Liver (tissue), 9 donors: Measurements from ENCODE around the gene CHI3L2. TPM values are rescaled to one million over a fixed set of nuclear protein-coding genes. Genes with fewer than 3 reads are reported as not detected.

Experiments
- DNase-seq: peaks from one replicate; pipeline ENCODE4 v3.0.0-alpha.2; 2017; ENCODE audit warnings: low spot score
- H3K27ac ChIP-seq, 2 donors: one replicate each; pipeline ENCODE4 v1.7.0; 2013; ENCODE audit warnings: inconsistent platforms in 2 of 2, low read length in 2 of 2, control low read depth in 1 of 2, low read depth in 1 of 2, mild to moderate bottlenecking in 1 of 2
- H3K27me3 ChIP-seq, 4 donors: one replicate each; pipeline versions ENCODE4 v1.6.1 to v1.7.0; 2013; ENCODE audit warnings: low read length in 3 of 4, inconsistent platforms in 1 of 4, mild to moderate bottlenecking in 1 of 4, moderate library complexity in 1 of 4; ENCODE audit not compliant: control insufficient read depth in 4 of 4, insufficient read depth in 4 of 4
- H3K36me3 ChIP-seq, 4 donors: one replicate each; pipeline versions ENCODE4 v1.6.1 to v1.7.0; 2013; ENCODE audit warnings: low read length in 3 of 4, mild to moderate bottlenecking in 3 of 4, low read depth in 1 of 4, moderate library complexity in 1 of 4; ENCODE audit not compliant: control insufficient read depth in 4 of 4, insufficient read depth in 3 of 4
- H3K4me1 ChIP-seq, 4 donors: one replicate each; pipeline versions ENCODE4 v1.6.1 to v1.7.0; 2013; ENCODE audit warnings: low read length in 3 of 4, mild to moderate bottlenecking in 3 of 4, moderate library complexity in 1 of 4; ENCODE audit not compliant: control insufficient read depth in 4 of 4, insufficient read depth in 4 of 4
- H3K4me3 ChIP-seq, 3 donors: one replicate each; pipeline versions ENCODE4 v1.6.1 to v1.7.0; 2013; ENCODE audit warnings: low read length in 3 of 3, control low read depth in 1 of 3, low read depth in 1 of 3, mild to moderate bottlenecking in 1 of 3
- H3K9ac ChIP-seq, 2 donors: one replicate each; pipeline ENCODE4 v1.7.0; 2013; ENCODE audit warnings: low read length in 2 of 2, mild to moderate bottlenecking in 2 of 2, moderate library complexity in 2 of 2, control low read depth in 1 of 2, low read depth in 1 of 2
- H3K9me3 ChIP-seq, 4 donors: one replicate each; pipeline versions ENCODE4 v1.6.1 to v1.7.0; 2013; ENCODE audit warnings: low read length in 3 of 4; ENCODE audit not compliant: control insufficient read depth in 4 of 4
- ATF3 ChIP-seq: IDR thresholded peaks from 2 replicates; pipeline ENCODE4 v1.6.1; 2016; ENCODE audit warnings: antibody characterized with exemption
- CTCF ChIP-seq: fragments of 150-350 bp; IDR thresholded peaks from 2 replicates; pipeline ENCODE4 v1.5.1; 2017; ENCODE audit warnings: improper control_type of control experiment, low read depth, low read length; ENCODE audit not compliant: missing input control
- FOXA1 ChIP-seq: IDR thresholded peaks from 2 replicates; pipeline ENCODE4 v1.6.1; 2016; ENCODE audit warnings: antibody characterized with exemption
- FOXA2 ChIP-seq: IDR thresholded peaks from 2 replicates; pipeline ENCODE4 v1.6.1; 2016; ENCODE audit warnings: antibody characterized with exemption
- GABPA ChIP-seq, 2 donors: IDR thresholded peaks in 1 of 2; conservative IDR thresholded peaks in 1 of 2; 2 replicates each; pipeline ENCODE4 v1.6.1; 2016; ENCODE audit warnings: antibody characterized with exemption in 2 of 2, mild to moderate bottlenecking in 1 of 2, moderate library complexity in 1 of 2
- HNF4A ChIP-seq, 2 donors: conservative IDR thresholded peaks; 2 replicates each; pipeline ENCODE4 v1.6.1; 2016; ENCODE audit warnings: antibody characterized with exemption in 2 of 2, mild to moderate bottlenecking in 2 of 2
- HNF4G ChIP-seq: IDR thresholded peaks from 2 replicates; pipeline ENCODE4 v1.6.1; 2016; ENCODE audit warnings: antibody characterized with exemption
- JUND ChIP-seq, 2 donors: IDR thresholded peaks; 2 replicates each; pipeline ENCODE4 v1.6.1; 2016; ENCODE audit warnings: antibody characterized with exemption in 2 of 2
- MAX ChIP-seq: IDR thresholded peaks from 2 replicates; pipeline ENCODE4 v1.6.1; 2016; ENCODE audit warnings: antibody characterized with exemption
- NR2F2 ChIP-seq: IDR thresholded peaks from 2 replicates; pipeline ENCODE4 v1.6.1; 2016; ENCODE audit warnings: antibody characterized with exemption
- RAD21 ChIP-seq, 2 donors: IDR thresholded peaks; 2 replicates each; pipeline ENCODE4 v1.6.1; 2016; ENCODE audit warnings: antibody characterized with exemption in 2 of 2, mild to moderate bottlenecking in 2 of 2
- REST ChIP-seq: IDR thresholded peaks from 2 replicates; pipeline ENCODE4 v1.6.1; 2016; ENCODE audit warnings: antibody characterized with exemption, mild to moderate bottlenecking
- RXRA ChIP-seq, 2 donors: IDR thresholded peaks; 2 replicates each; pipeline ENCODE4 v1.6.1; 2017 to 2018; ENCODE audit warnings: antibody characterized with exemption in 2 of 2, mild to moderate bottlenecking in 1 of 2
- SP1 ChIP-seq: IDR thresholded peaks from 2 replicates; pipeline ENCODE4 v1.6.1; 2018; ENCODE audit warnings: antibody characterized with exemption, mild to moderate bottlenecking
- TAF1 ChIP-seq: conservative IDR thresholded peaks from 2 replicates; pipeline ENCODE4 v1.6.1; 2016; ENCODE audit warnings: antibody characterized with exemption, mild to moderate bottlenecking
- YY1 ChIP-seq: IDR thresholded peaks from 2 replicates; pipeline ENCODE4 v1.6.1; 2016; ENCODE audit warnings: antibody characterized with exemption, mild to moderate bottlenecking
- ZBTB33 ChIP-seq: IDR thresholded peaks from 2 replicates; pipeline ENCODE4 v1.6.1; 2016; ENCODE audit warnings: antibody characterized with exemption
- WGBS: extraction: QIAGEN DNeasy Blood & Tissue Kit; methylation state at CpG from one replicate; pipeline ENCODE4 v1.1.7; 2013; 5-methylcytosine and 5-hydroxymethylcytosine counted together
- polyA plus RNA-seq, 2 donors: library from polyadenylated mRNA; stranded (reverse) in 1 of 2; unstranded in 1 of 2; fragments of 200-250 nt in 1 of 2; fragments of >200 nt in 1 of 2; fragmentation: Nextera tagmentation in 1 of 2; extraction: Ambion mirVana in 1 of 2; gene quantifications; one replicate each; pipeline versions ENCODE4 v1.2.1 to v1.2.3, GENCODE V29; 2013 to 2015
- total RNA-seq, 2 donors: library from RNA; depleted of rRNA; stranded (reverse); fragments of >200 nt; gene quantifications; one replicate each; pipeline ENCODE4 v1.2.3, GENCODE V29; 2014
- donor health status: healthy.
- donor health status: healthy.
- donor health status: healthy.
- donor health status: healthy.
- donor health status: healthy.

CHI3L2 gene
- total and polyA plus RNA-seq, 4 donors: 0.07 to 0.32 (median 0.24) TPM

GRCh38 chr1:111212634-111213335 lies 14.7 kb upstream of the CHI3L2 start:
- 85% methylated on average over 5 of the region's 5 CpGs for WGBS
- Histone ChIP-seq H3K4me1 (peaks cover 0 to 1% (median 0%) of the 10 kb centered on the region in 4 donors), H3K4me3 (no peak overlapping the region), H3K27ac (no peak overlapping the region), H3K9me3 (no peaks in the 10 kb centered on the region), H3K36me3 (no peaks in the 10 kb centered on the region), H3K9ac (no peak overlapping the region), H3K27me3 (no peaks in the 10 kb centered on the region)
- TF ChIP-seq RXRA (IDR thresholded peaks at IDR 0.05) (no peak), ATF3 (no peak), CTCF (no peak), SP1 (no peak), JUND (IDR thresholded peaks at IDR 0.05) (no peak), TAF1 (no peak), ZBTB33 (no peak), MAX (no peak), RAD21 (IDR thresholded peaks at IDR 0.05) (no peak), HNF4A (conservative IDR thresholded peaks at IDR 0.05) (no peak), YY1 (no peak), FOXA1 (no peak), HNF4G (no peak), FOXA2 (no peak), GABPA (IDR thresholded peaks at IDR 0.05 in 1 of 2, conservative IDR thresholded peaks at IDR 0.05 in 1 of 2) (no peak), NR2F2 (no peak), REST (no peak)
- DNase-seq: no peak
